WERI-Rb-1 (cell line): Measurements from ENCODE around the gene UBA52.

ENCODE experiments used
- DNase-seq: peaks from one replicate; pipeline ENCODE4 v3.0.0-alpha.2; 2020
- H3K27ac ChIP-seq: fragments of 250-450 bp; sonication (Bioruptor Pico); 2 replicates; pipeline ENCODE4 v1.5.1; 2020; ENCODE audit warnings: mild to moderate bottlenecking, moderate library complexity
- H3K27me3 ChIP-seq: fragments of 250-450 bp; sonication (Bioruptor Pico); 2 replicates; pipeline ENCODE4 v1.5.1; 2021; ENCODE audit warnings: mild to moderate bottlenecking, low read depth, moderate library complexity; ENCODE audit not compliant: insufficient read depth, severe bottlenecking
- H3K36me3 ChIP-seq: fragments of 250-450 bp; sonication (Bioruptor Pico); 2 replicates; pipeline ENCODE4 v1.5.1; 2020; ENCODE audit warnings: mild to moderate bottlenecking, moderate library complexity
- H3K4me3 ChIP-seq: 2 replicates; pipeline ENCODE4 v1.5.1; 2011; ENCODE audit warnings: low read depth, mild to moderate bottlenecking, control low read depth, low read length
- H3K9me3 ChIP-seq: fragments of 250-450 bp; sonication (Bioruptor Pico); 2 replicates; pipeline ENCODE4 v1.5.1; 2021; ENCODE audit warnings: mild to moderate bottlenecking, moderate library complexity; ENCODE audit not compliant: severe bottlenecking
- CTCF ChIP-seq: IDR thresholded peaks from 2 replicates; pipeline ENCODE4 v1.5.1; 2011; ENCODE audit warnings: low read depth, mild to moderate bottlenecking, control low read depth, inconsistent platforms, low read length

Gene UBA52

GRCh38 chr19:18603958-18604819, 32.5 kb downstream of the UBA52 start:
- Histone ChIP-seq H3K27ac (no peak overlapping the region), H3K9me3 (no peaks in the 10 kb centered on the region), H3K27me3 (peaks cover 21% of the 10 kb centered on the region), H3K4me3 (no peak overlapping the region), H3K36me3 (peaks cover 2% of the 10 kb centered on the region; the same call in 1 of the 2 replicates)
- no peak for DNase-seq
- TF ChIP-seq CTCF = no peak

GRCh38 chr19:18604820-18605159, 33.1 kb downstream of the UBA52 start:
- Histone ChIP-seq H3K27ac (no peak overlapping the region), H3K36me3 (peaks cover 2% of the 10 kb centered on the region; the same call in 1 of the 2 replicates), H3K9me3 (no peaks in the 10 kb centered on the region), H3K4me3 (no peak overlapping the region), H3K27me3 (peaks cover 27% of the 10 kb centered on the region)
- DNase-seq = no peak
- no peak for TF ChIP-seq CTCF

- peaks cover 30% of the 10 kb centered on the region for H3K27me3 ChIP-seq
- no peak overlapping the region for H3K4me3 ChIP-seq
- no peaks in the 10 kb centered on the region for H3K9me3 ChIP-seq
- no peak overlapping the region for H3K27ac ChIP-seq
- peaks cover 2% of the 10 kb centered on the region; the same call in 1 of the 2 replicates for H3K36me3 ChIP-seq
- no peak for DNase-seq
- no peak for TF ChIP-seq CTCF
Observed at GRCh38 chr19:18605196-18605545, 33.5 kb downstream of the UBA52 start.

- no peak for TF ChIP-seq CTCF
- Histone ChIP-seq H3K36me3 (peaks cover 2% of the 10 kb centered on the region; the same call in 1 of the 2 replicates), H3K27ac (peak overlapping the region; percentile 36; the same call in 1 of the 2 replicates), H3K9me3 (no peaks in the 10 kb centered on the region), H3K27me3 (peaks cover 36% of the 10 kb centered on the region), H3K4me3 (peak overlapping the region; percentile 66)
- DNase-seq = no peak
Observed at GRCh38 chr19:18605546-18606280, 34.1 kb downstream of the UBA52 start.

- Histone ChIP-seq H3K9me3 (no peaks in the 10 kb centered on the region), H3K27ac (peak within 1 kb of the TSS; percentile 36; the same call in 1 of the 2 replicates), H3K4me3 (peak within 1 kb of the TSS; percentile 66), H3K27me3 (peaks cover 43% of the 10 kb centered on the region), H3K36me3 (peaks cover 2% of the 10 kb centered on the region; the same call in 1 of the 2 replicates)
- DNase-seq = no peak
- TF ChIP-seq CTCF = no peak
Observed at GRCh38 chr19:18606281-18607225, 34.9 kb downstream of the UBA52 start, which contains the start of gene CRLF1. Gene CRLF1, minus strand, starts transcription at chr19:18606799. Its CDS starts 143 bp downstream, at chr19:18606656.
